GM23248 (cell line): ENCODE results near the gene VSIG8. TPM values are rescaled to one million over a fixed set of nuclear protein-coding genes. Genes with fewer than 3 reads are reported as not detected.

ENCODE experiments used
- DNase-seq: peaks from one replicate; pipeline ENCODE4 v3.0.0-alpha.2; 2015
- H2AFZ ChIP-seq: fragments of 200-600 bp; sonication (generic); 2 replicates; pipeline ENCODE4 v1.6.1; 2016; ENCODE audit warnings: antibody characterized with exemption
- H3F3A ChIP-seq: fragments of 200-600 bp; sonication (generic); 2 replicates; pipeline ENCODE4 v1.6.1; 2016; ENCODE audit warnings: mild to moderate bottlenecking, antibody characterized with exemption, mixed run types; ENCODE audit not compliant: insufficient read depth
- H3K27ac ChIP-seq: fragments of 200-600 bp; sonication (generic); 2 replicates; pipeline ENCODE4 v1.5.1; 2016; ENCODE audit warnings: mild to moderate bottlenecking
- H3K27me3 ChIP-seq: fragments of 200-600 bp; sonication (generic); replicated peaks from 2 replicates; pipeline ENCODE4 v1.6.1; 2016; ENCODE audit warnings: mild to moderate bottlenecking; ENCODE audit not compliant: insufficient read depth
- H3K36me3 ChIP-seq: fragments of 200-600 bp; sonication (generic); 2 replicates; pipeline ENCODE4 v1.6.1; 2016; ENCODE audit warnings: low read depth, mild to moderate bottlenecking
- H3K4me1 ChIP-seq: fragments of 200-600 bp; sonication (generic); 2 replicates; pipeline ENCODE4 v1.6.1; 2016; ENCODE audit warnings: mild to moderate bottlenecking; ENCODE audit not compliant: insufficient read depth
- H3K4me2 ChIP-seq: fragments of 200-600 bp; sonication (generic); one replicate; pipeline ENCODE4 v1.6.1; 2016; ENCODE audit warnings: mild to moderate bottlenecking; ENCODE audit not compliant: unreplicated experiment
- H3K4me3 ChIP-seq: fragments of 200-600 bp; sonication (generic); 2 replicates; pipeline ENCODE4 v1.5.1; 2016; ENCODE audit warnings: mild to moderate bottlenecking
- H3K79me2 ChIP-seq: fragments of 200-600 bp; sonication (generic); 2 replicates; pipeline ENCODE4 v1.6.1; 2016; ENCODE audit warnings: mild to moderate bottlenecking; ENCODE audit not compliant: insufficient read depth
- H3K9ac ChIP-seq: fragments of 200-600 bp; sonication (generic); 2 replicates; pipeline ENCODE4 v1.6.1; 2016; ENCODE audit warnings: mild to moderate bottlenecking
- H3K9me2 ChIP-seq: fragments of 200-600 bp; sonication (generic); 2 replicates; pipeline ENCODE4 v1.6.1; 2016; ENCODE audit warnings: mixed run types, mild to moderate bottlenecking, moderate library complexity; ENCODE audit not compliant: insufficient read depth
- H3K9me3 ChIP-seq: fragments of 200-600 bp; sonication (generic); one replicate; pipeline ENCODE4 v1.6.1; 2017; ENCODE audit warnings: low read depth
- H4K20me1 ChIP-seq: fragments of 200-600 bp; sonication (generic); 2 replicates; pipeline ENCODE4 v1.6.0; 2016; ENCODE audit not compliant: insufficient read depth
- EZH2 ChIP-seq: fragments of 200-600 bp; sonication (generic); IDR thresholded peaks from 2 replicates; pipeline ENCODE4 v1.6.1; 2018; ENCODE audit warnings: antibody characterized with exemption, mild to moderate bottlenecking; ENCODE audit not compliant: insufficient read depth, poor library complexity, severe bottlenecking
- EZH2phosphoT487 ChIP-seq: fragments of 200-600 bp; sonication (generic); IDR thresholded peaks from 2 replicates; pipeline ENCODE4 v1.6.1; 2018; ENCODE audit warnings: antibody characterized with exemption, moderate library complexity, mild to moderate bottlenecking, low read depth; ENCODE audit not compliant: insufficient read depth
- WGBS, 2 experiments: methylation state at CpG; one replicate each; pipeline ENCODE4 v1.1.6; 2015 to 2017; ENCODE audit warnings: low lambda C conversion rate in 2 of 2, low coverage in 1 of 2; ENCODE audit errors: missing lambda C conversion rate in 2 of 2; 5-methylcytosine and 5-hydroxymethylcytosine counted together
- in situ Hi-C: fragments of 300-500 bp; cut with MboI; formaldehyde crosslinking; loops from 2 replicates; pipeline ENCODE4 v1.15.0; 2020
- polyA plus RNA-seq: library from polyadenylated mRNA; unstranded; fragments of >200 nt; fragmentation: Nextera tagmentation; extraction: Ambion mirVana; gene quantifications from 2 replicates; pipeline ENCODE4 v1.2.1, GENCODE V29; 2016
- total RNA-seq: library from RNA; depleted of rRNA; stranded (reverse); fragments of >200 nt; shearing (Covaris generic); gene quantifications from 2 replicates; pipeline ENCODE4 v1.2.3, GENCODE V29; 2014

Gene VSIG8
- total and polyA plus RNA-seq, 2 experiments from 2014 or later: not detected

DNA sequence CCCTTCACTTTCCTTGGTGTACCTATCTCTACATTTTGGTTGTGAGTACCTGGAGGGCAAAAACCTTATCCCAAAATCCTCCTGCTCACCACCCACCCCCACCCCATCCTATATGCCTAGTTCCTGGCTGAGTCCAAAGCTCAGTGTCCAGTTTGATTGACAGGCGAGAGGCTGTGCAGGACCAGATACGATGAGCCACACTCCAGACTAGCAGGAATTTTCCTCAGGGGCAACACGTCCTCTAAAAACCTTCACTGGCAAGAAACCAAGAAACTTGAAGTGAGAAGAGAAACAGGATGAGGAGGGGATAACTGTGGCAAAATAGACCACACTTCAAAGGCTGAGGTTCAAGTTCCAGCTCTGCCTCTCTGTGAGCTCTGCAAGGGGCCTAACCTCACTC, 36.9 kb downstream of the VSIG8 start:
- Histone ChIP-seq H3K9ac (no peak overlapping the region), H3K36me3 (no peaks in the 10 kb centered on the region), H3K27me3 (no peaks in the 10 kb centered on the region; the same call in none of the 2 replicates), H2AFZ (no peak overlapping the region), H3K4me2 (no peak overlapping the region), H3K4me3 (no peak overlapping the region), H4K20me1 (no peaks in the 10 kb centered on the region), H3K4me1 (peaks cover 4% of the 10 kb centered on the region), H3F3A (peaks cover 4% of the 10 kb centered on the region), H3K9me2 (no peaks in the 10 kb centered on the region), H3K79me2 (no peaks in the 10 kb centered on the region), H3K27ac (no peak overlapping the region), H3K9me3 (no peaks in the 10 kb centered on the region)
- no peak for DNase-seq
- TF ChIP-seq EZH2 (no peak), EZH2phosphoT487 (no peak)
- WGBS, 2 experiments: 64 to 72% methylated on average over 3 of the region's 3 CpGs
- in situ Hi-C loops: no loop called here

DNA sequence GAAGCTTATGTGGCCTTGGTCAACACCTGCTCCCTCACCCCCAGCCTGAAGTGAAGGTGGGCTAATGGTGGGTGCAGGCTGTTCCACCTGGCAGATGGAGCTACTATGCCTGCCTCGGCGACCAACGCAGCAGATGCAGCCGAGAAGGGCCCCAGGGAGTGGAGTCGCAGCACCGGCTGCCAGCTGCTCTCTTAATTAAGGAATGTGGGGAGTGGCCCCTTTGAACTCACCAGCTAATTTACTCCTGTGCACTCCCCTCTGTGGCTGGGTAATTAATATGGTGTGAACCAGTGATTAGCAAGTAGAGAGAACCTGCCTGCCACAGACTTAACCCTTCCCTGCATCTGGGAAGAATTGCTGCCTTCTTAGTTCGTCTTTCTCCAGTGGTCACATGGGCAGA, 39.1 kb downstream of the VSIG8 start:
- 5 to 15% methylated on average over 7 of the region's 7 CpGs for WGBS, 2 experiments
- in situ Hi-C loops: no loop called here
- no peak overlapping the region for H3K27ac ChIP-seq
- H3K27me3 ChIP-seq: no peaks in the 10 kb centered on the region; the same call in none of the 2 replicates
- no peaks in the 10 kb centered on the region for H3K9me3 ChIP-seq
- no peaks in the 10 kb centered on the region for H3K9me2 ChIP-seq
- H3K9ac ChIP-seq: no peak overlapping the region
- no peaks in the 10 kb centered on the region for H3K36me3 ChIP-seq
- no peaks in the 10 kb centered on the region for H4K20me1 ChIP-seq
- no peak overlapping the region for H3K4me2 ChIP-seq
- H2AFZ ChIP-seq: no peak overlapping the region
- H3K4me1 ChIP-seq: no peaks in the 10 kb centered on the region
- DNase-seq: no peak
- TF ChIP-seq EZH2 (no peak), EZH2phosphoT487 (no peak)
- no peaks in the 10 kb centered on the region for H3K79me2 ChIP-seq
- no peak overlapping the region for H3K4me3 ChIP-seq
- no peaks in the 10 kb centered on the region for H3F3A ChIP-seq

- DNase-seq: peak; percentile 64
Observed at GRCh38 chr1:159821171-159821867, 41.1 kb downstream of the VSIG8 start.

DNA sequence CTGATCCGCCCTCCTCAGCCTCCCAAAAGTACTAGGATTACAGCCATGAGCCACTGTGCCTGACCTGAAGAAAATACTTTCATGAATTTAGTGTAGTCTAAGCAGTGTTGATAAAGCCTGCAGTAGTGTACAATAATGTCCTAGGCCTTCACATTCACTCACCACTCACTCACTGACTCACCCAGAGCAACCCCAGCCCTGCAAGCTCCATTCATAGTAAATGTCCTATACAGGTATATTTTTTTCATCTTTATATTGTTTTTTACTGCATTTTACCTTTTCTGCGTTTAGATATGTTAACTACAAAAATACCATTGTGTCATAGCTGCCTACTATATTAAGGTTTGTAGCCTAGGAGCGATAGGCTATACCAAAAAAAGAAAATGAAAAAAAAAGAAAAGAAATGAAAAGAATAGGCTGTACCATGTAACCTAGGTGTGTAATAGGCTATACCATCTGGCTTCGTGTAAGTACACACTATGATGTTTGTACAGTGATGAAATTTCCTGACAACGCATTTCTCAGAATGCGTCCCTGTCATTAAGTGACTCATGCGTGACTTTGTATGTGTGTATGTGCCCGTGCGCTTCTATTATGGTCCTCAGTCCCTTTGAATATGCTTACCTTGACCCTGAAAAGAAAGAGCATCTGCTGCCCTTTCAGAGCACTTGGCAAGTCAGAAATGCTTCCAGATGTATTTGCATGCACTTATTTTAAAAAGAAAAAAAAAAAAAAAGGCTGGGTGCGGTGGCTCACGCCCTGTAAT, 45.0 kb downstream of the VSIG8 start:
- H3K4me1 ChIP-seq: 0 out of 2 replicates have a peak, but pooled peaks cover 5% of the 10 kb centered on the region
- DNase-seq: peak; percentile 65
- in situ Hi-C loops: no loop called here
- TF ChIP-seq EZH2 (no peak), EZH2phosphoT487 (no peak)
- no peaks in the 10 kb centered on the region for H3K9me3 ChIP-seq
- H3K9ac ChIP-seq: no peak overlapping the region
- H2AFZ ChIP-seq: no peak overlapping the region
- no peak overlapping the region for H3K27ac ChIP-seq
- no peaks in the 10 kb centered on the region for H3K79me2 ChIP-seq
- peaks cover 4% of the 10 kb centered on the region for H3K27me3 ChIP-seq
- H3K4me3 ChIP-seq: no peak overlapping the region
- H3K9me2 ChIP-seq: no peaks in the 10 kb centered on the region
- WGBS, 2 experiments: 61 to 68% methylated on average over 11 of the region's 11 CpGs
- no peaks in the 10 kb centered on the region for H4K20me1 ChIP-seq
- H3K4me2 ChIP-seq: no peak overlapping the region
- H3F3A ChIP-seq: no peaks in the 10 kb centered on the region; the same call in 1 of the 2 replicates
- no peaks in the 10 kb centered on the region for H3K36me3 ChIP-seq

More at GRCh38 chr1:159821171-159821867, 41.1 kb downstream of the VSIG8 start:
- no peak overlapping the region for H2AFZ ChIP-seq
- H4K20me1 ChIP-seq: no peaks in the 10 kb centered on the region
- no peaks in the 10 kb centered on the region for H3K9me2 ChIP-seq
- no peak overlapping the region for H3K27ac ChIP-seq
- TF ChIP-seq EZH2phosphoT487 (no peak), EZH2 (no peak)
- H3K4me2 ChIP-seq: no peak overlapping the region
- no peaks in the 10 kb centered on the region for H3K9me3 ChIP-seq
- in situ Hi-C loops: no loop called here
- no peak overlapping the region for H3K9ac ChIP-seq
- 0 out of 2 replicates have a peak, but pooled peaks cover 5% of the 10 kb centered on the region for H3K4me1 ChIP-seq
- no peaks in the 10 kb centered on the region for H3K79me2 ChIP-seq
- no peaks in the 10 kb centered on the region; the same call in none of the 2 replicates for H3K27me3 ChIP-seq
- no peaks in the 10 kb centered on the region; the same call in 1 of the 2 replicates for H3F3A ChIP-seq
- no peak overlapping the region for H3K4me3 ChIP-seq
- WGBS, 2 experiments: 53 to 58% methylated on average over 9 of the region's 9 CpGs
- H3K36me3 ChIP-seq: no peaks in the 10 kb centered on the region
